ENCODE data around the gene GLB1L2.

The GLB1L2 gene

DNA sequence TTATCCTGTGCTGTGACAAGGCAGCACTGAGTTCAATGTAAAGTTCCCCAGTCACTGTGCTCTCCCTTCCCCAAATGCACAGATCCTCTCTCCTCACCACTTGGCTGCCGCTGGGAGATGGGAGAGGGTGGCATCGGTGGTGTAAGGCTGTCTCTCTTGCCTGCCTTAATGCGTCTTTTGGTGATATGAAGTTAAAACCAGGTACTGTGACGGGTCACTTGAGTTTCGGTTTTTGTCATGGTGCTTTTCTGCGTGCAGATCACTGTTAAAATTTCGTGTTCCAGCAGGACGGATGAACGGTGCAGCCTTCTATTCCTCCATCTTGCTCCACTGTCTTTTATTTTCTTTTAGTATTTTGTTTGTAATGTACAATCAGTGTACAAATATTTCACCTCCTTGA, 18.6 kb downstream of the GLB1L2 start:
- H3K27ac ChIP-seq (ENCODE audit: low read depth, low read length) = no peak overlapping the region
- no peak overlapping the region for H3K4me3 ChIP-seq (ENCODE audit: low read depth in 1 of 2, low read length in 2 of 2)
- H3K9ac ChIP-seq (ENCODE audit: low read length) = no peak overlapping the region
- no peaks in the 10 kb centered on the region for H3K27me3 ChIP-seq (ENCODE audit: control insufficient read depth in 1 of 2, insufficient read depth in 2 of 2, low read length in 2 of 2)
- H3K4me1 ChIP-seq (ENCODE audit: insufficient read depth, low read length) = no peaks in the 10 kb centered on the region
- H3K36me3 ChIP-seq (ENCODE audit: insufficient read depth, low read length) = no peaks in the 10 kb centered on the region
- H3K9me3 ChIP-seq (ENCODE audit: low read length) = no peaks in the 10 kb centered on the region

DNA sequence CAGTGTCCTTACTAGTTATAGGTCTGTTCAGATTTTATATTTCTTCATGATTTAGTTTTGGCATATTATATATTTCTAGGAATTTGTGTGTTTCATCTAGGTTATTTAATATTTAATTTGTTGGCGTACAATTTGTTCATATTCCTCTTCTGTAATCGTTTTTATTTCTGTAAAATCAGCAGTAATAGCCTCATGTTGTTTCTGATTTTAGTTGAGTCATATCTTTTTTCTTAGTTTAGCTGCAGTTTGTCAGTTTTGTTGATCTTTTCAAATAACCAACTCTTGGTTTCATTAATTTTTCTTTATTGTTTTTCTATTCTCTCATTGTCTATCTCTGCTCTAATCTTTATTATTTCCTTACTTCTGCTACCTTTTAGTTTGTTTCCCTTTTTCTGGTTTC, 20.3 kb downstream of the GLB1L2 start:
- Histone ChIP-seq H3K36me3 (ENCODE audit: insufficient read depth, low read length) (no peaks in the 10 kb centered on the region), H3K4me1 (ENCODE audit: insufficient read depth, low read length) (no peaks in the 10 kb centered on the region), H3K9ac (ENCODE audit: low read length) (no peak overlapping the region), H3K27me3 (ENCODE audit: control insufficient read depth in 1 of 2, insufficient read depth in 2 of 2, low read length in 2 of 2) (no peaks in the 10 kb centered on the region), H3K27ac (ENCODE audit: low read depth, low read length) (no peak overlapping the region), H3K4me3 (ENCODE audit: low read depth in 1 of 2, low read length in 2 of 2) (no peak overlapping the region), H3K9me3 (ENCODE audit: low read length) (no peaks in the 10 kb centered on the region)

- no peak overlapping the region for H3K27ac ChIP-seq (ENCODE audit: low read depth, low read length)
- H3K27me3 ChIP-seq (ENCODE audit: control insufficient read depth in 1 of 2, insufficient read depth in 2 of 2, low read length in 2 of 2) = no peaks in the 10 kb centered on the region
- no peaks in the 10 kb centered on the region for H3K36me3 ChIP-seq (ENCODE audit: insufficient read depth, low read length)
- H3K9ac ChIP-seq (ENCODE audit: low read length) = no peak overlapping the region
- no peak overlapping the region for H3K4me3 ChIP-seq (ENCODE audit: low read depth in 1 of 2, low read length in 2 of 2)
- H3K4me1 ChIP-seq (ENCODE audit: insufficient read depth, low read length) = no peaks in the 10 kb centered on the region
- H3K9me3 ChIP-seq (ENCODE audit: low read length) = no peaks in the 10 kb centered on the region
These were observed 23.3 kb downstream of the GLB1L2 start for GRCh38 chr11:134355136-134355535.

DNA sequence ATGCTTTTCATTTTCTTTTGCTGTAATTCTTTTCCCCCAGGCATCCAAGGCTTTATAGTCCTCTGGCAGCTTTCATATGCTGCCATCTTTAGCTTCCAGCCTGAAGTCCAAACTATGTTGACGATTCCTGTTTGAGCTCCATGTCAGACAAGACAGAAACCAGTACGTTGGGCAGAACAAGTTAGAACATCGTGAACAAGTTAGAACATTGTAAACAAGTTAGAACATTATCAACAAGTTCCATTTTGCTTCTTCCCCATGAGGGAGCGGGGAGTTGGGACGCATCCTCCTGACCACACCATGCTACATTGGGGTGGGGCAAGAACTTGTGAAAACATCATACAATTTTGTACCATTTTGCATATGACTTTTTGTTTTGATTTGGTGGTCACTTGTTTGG, 23.9 kb downstream of the GLB1L2 start:
- no peak overlapping the region for H3K9ac ChIP-seq (ENCODE audit: low read length)
- no peak overlapping the region for H3K27ac ChIP-seq (ENCODE audit: low read depth, low read length)
- H3K4me1 ChIP-seq (ENCODE audit: insufficient read depth, low read length) = no peaks in the 10 kb centered on the region
- H3K4me3 ChIP-seq (ENCODE audit: low read depth in 1 of 2, low read length in 2 of 2) = no peak overlapping the region
- H3K27me3 ChIP-seq (ENCODE audit: control insufficient read depth in 1 of 2, insufficient read depth in 2 of 2, low read length in 2 of 2) = no peaks in the 10 kb centered on the region
- no peaks in the 10 kb centered on the region for H3K36me3 ChIP-seq (ENCODE audit: insufficient read depth, low read length)
- H3K9me3 ChIP-seq (ENCODE audit: low read length) = no peaks in the 10 kb centered on the region

GRCh38 chr11:134356656-134357544, 25.1 kb downstream of the GLB1L2 start:
- H3K4me3 ChIP-seq (ENCODE audit: low read depth in 1 of 2, low read length in 2 of 2) = no peak overlapping the region

GRCh38 chr11:134357545-134357839, 25.7 kb downstream of the GLB1L2 start:
- no peaks in the 10 kb centered on the region for H3K9me3 ChIP-seq (ENCODE audit: low read length)

More at GRCh38 chr11:134356656-134357544, 25.1 kb downstream of the GLB1L2 start:
- no peak overlapping the region for H3K9ac ChIP-seq (ENCODE audit: low read length)
- H3K27ac ChIP-seq (ENCODE audit: low read depth, low read length) = no peak overlapping the region
- no peaks in the 10 kb centered on the region for H3K9me3 ChIP-seq (ENCODE audit: low read length)
- H3K27me3 ChIP-seq (ENCODE audit: control insufficient read depth in 1 of 2, insufficient read depth in 2 of 2, low read length in 2 of 2) = no peaks in the 10 kb centered on the region
- H3K36me3 ChIP-seq (ENCODE audit: insufficient read depth, low read length) = no peaks in the 10 kb centered on the region
- H3K4me1 ChIP-seq (ENCODE audit: insufficient read depth, low read length) = no peaks in the 10 kb centered on the region

GRCh38 chr11:134358165-134358855, 26.5 kb downstream of the GLB1L2 start:
- Histone ChIP-seq H3K4me3 (ENCODE audit: low read depth in 1 of 2, low read length in 2 of 2) (no peak overlapping the region), H3K9me3 (ENCODE audit: low read length) (no peaks in the 10 kb centered on the region), H3K9ac (ENCODE audit: low read length) (no peak overlapping the region), H3K27ac (ENCODE audit: low read depth, low read length) (no peak overlapping the region), H3K4me1 (ENCODE audit: insufficient read depth, low read length) (no peaks in the 10 kb centered on the region), H3K27me3 (ENCODE audit: control insufficient read depth in 1 of 2, insufficient read depth in 2 of 2, low read length in 2 of 2) (no peaks in the 10 kb centered on the region), H3K36me3 (ENCODE audit: insufficient read depth, low read length) (no peaks in the 10 kb centered on the region)

More at GRCh38 chr11:134357545-134357839, 25.7 kb downstream of the GLB1L2 start:
- Histone ChIP-seq H3K9ac (ENCODE audit: low read length) (no peak overlapping the region), H3K4me1 (ENCODE audit: insufficient read depth, low read length) (no peaks in the 10 kb centered on the region), H3K4me3 (ENCODE audit: low read depth in 1 of 2, low read length in 2 of 2) (no peak overlapping the region), H3K27me3 (ENCODE audit: control insufficient read depth in 1 of 2, insufficient read depth in 2 of 2, low read length in 2 of 2) (no peaks in the 10 kb centered on the region), H3K36me3 (ENCODE audit: insufficient read depth, low read length) (no peaks in the 10 kb centered on the region), H3K27ac (ENCODE audit: low read depth, low read length) (no peak overlapping the region)

GRCh38 chr11:134358856-134359490, 27.2 kb downstream of the GLB1L2 start:
- Histone ChIP-seq H3K9ac (ENCODE audit: low read length) (no peak overlapping the region), H3K4me1 (ENCODE audit: insufficient read depth, low read length) (no peaks in the 10 kb centered on the region), H3K36me3 (ENCODE audit: insufficient read depth, low read length) (no peaks in the 10 kb centered on the region), H3K27ac (ENCODE audit: low read depth, low read length) (no peak overlapping the region), H3K4me3 (ENCODE audit: low read depth in 1 of 2, low read length in 2 of 2) (no peak overlapping the region), H3K9me3 (ENCODE audit: low read length) (no peaks in the 10 kb centered on the region), H3K27me3 (ENCODE audit: control insufficient read depth in 1 of 2, insufficient read depth in 2 of 2, low read length in 2 of 2) (no peaks in the 10 kb centered on the region)

- no peak overlapping the region for H3K4me3 ChIP-seq (ENCODE audit: low read depth in 1 of 2, low read length in 2 of 2)
- no peaks in the 10 kb centered on the region for H3K36me3 ChIP-seq (ENCODE audit: insufficient read depth, low read length)
- H3K9ac ChIP-seq (ENCODE audit: low read length) = no peak overlapping the region
- no peak overlapping the region for H3K27ac ChIP-seq (ENCODE audit: low read depth, low read length)
- H3K27me3 ChIP-seq (ENCODE audit: control insufficient read depth in 1 of 2, insufficient read depth in 2 of 2, low read length in 2 of 2) = no peaks in the 10 kb centered on the region
- H3K4me1 ChIP-seq (ENCODE audit: insufficient read depth, low read length) = no peaks in the 10 kb centered on the region
- no peaks in the 10 kb centered on the region for H3K9me3 ChIP-seq (ENCODE audit: low read length)
These were observed 27.9 kb downstream of the GLB1L2 start for GRCh38 chr11:134359646-134360045.

GRCh38 chr11:134360050-134360835, 28.5 kb downstream of the GLB1L2 start:
- no peaks in the 10 kb centered on the region for H3K9me3 ChIP-seq (ENCODE audit: low read length)
- no peaks in the 10 kb centered on the region for H3K4me1 ChIP-seq (ENCODE audit: insufficient read depth, low read length)
- no peaks in the 10 kb centered on the region for H3K27me3 ChIP-seq (ENCODE audit: control insufficient read depth in 1 of 2, insufficient read depth in 2 of 2, low read length in 2 of 2)
- H3K27ac ChIP-seq (ENCODE audit: low read depth, low read length) = no peak overlapping the region
- H3K36me3 ChIP-seq (ENCODE audit: insufficient read depth, low read length) = no peaks in the 10 kb centered on the region
- no peak overlapping the region for H3K4me3 ChIP-seq (ENCODE audit: low read depth in 1 of 2, low read length in 2 of 2)
- H3K9ac ChIP-seq (ENCODE audit: low read length) = no peak overlapping the region

GRCh38 chr11:134361661-134362060, 29.9 kb downstream of the GLB1L2 start:
- Histone ChIP-seq H3K36me3 (ENCODE audit: insufficient read depth, low read length) (no peaks in the 10 kb centered on the region), H3K9ac (ENCODE audit: low read length) (no peak overlapping the region), H3K4me3 (ENCODE audit: low read depth in 1 of 2, low read length in 2 of 2) (no peak overlapping the region), H3K4me1 (ENCODE audit: insufficient read depth, low read length) (no peaks in the 10 kb centered on the region), H3K27ac (ENCODE audit: low read depth, low read length) (no peak overlapping the region), H3K27me3 (ENCODE audit: control insufficient read depth in 1 of 2, insufficient read depth in 2 of 2, low read length in 2 of 2) (no peaks in the 10 kb centered on the region), H3K9me3 (ENCODE audit: low read length) (no peaks in the 10 kb centered on the region)
